Large intestine (tissue), 3 donors: Measurements from ENCODE around the gene CNKSR3. TPM values are rescaled to one million over a fixed set of nuclear protein-coding genes. Genes with fewer than 3 reads are reported as not detected.

ENCODE experiments used
- DNase-seq, 2 donors: peaks; one replicate each; pipeline versions ENCODE4 v3.0.0 to v3.0.0-alpha.2; 2013
- H3K27ac ChIP-seq: one replicate; pipeline ENCODE4 v1.5.1; 2013; ENCODE audit warnings: low read length
- H3K27me3 ChIP-seq: 2 replicates; pipeline ENCODE4 v1.6.1; 2013; ENCODE audit warnings: low read length; ENCODE audit not compliant: control insufficient read depth, insufficient read depth
- H3K36me3 ChIP-seq: 2 replicates; pipeline ENCODE4 v1.6.1; 2013; ENCODE audit warnings: low read length; ENCODE audit not compliant: control insufficient read depth, insufficient read depth
- H3K4me1 ChIP-seq: one replicate; pipeline ENCODE4 v1.6.1; 2013; ENCODE audit warnings: low read length; ENCODE audit not compliant: control insufficient read depth, insufficient read depth
- H3K4me3 ChIP-seq: one replicate; pipeline ENCODE4 v1.5.1; 2013; ENCODE audit warnings: low read length
- H3K9me3 ChIP-seq: one replicate; pipeline ENCODE4 v1.6.1; 2013; ENCODE audit warnings: mild to moderate bottlenecking, low read depth, low read length, moderate library complexity; ENCODE audit not compliant: control insufficient read depth
- WGBS: methylation state at CpG from one replicate; pipeline ENCODE4 v1.1.5; 2013; ENCODE audit warnings: low lambda C conversion rate; ENCODE audit not compliant: insufficient coverage; 5-methylcytosine and 5-hydroxymethylcytosine counted together
- polyA plus RNA-seq: library from polyadenylated mRNA; unstranded; fragments of 120-200 nt; gene quantifications from one replicate; pipeline ENCODE4 v1.2.1, GENCODE V29; 2013

CNKSR3 gene
- polyA plus RNA-seq, 1 donor, result 25.8 TPM

- peaks cover 63% of the 10 kb centered on the region for H3K36me3 ChIP-seq
- 100% methylated on average over 1 of the region's 20 CpGs for WGBS
- no peak overlapping the region for H3K27ac ChIP-seq
- no peak for DNase-seq
- peaks cover 3% of the 10 kb centered on the region for H3K4me1 ChIP-seq
- H3K4me3 ChIP-seq, result no peak overlapping the region
- H3K9me3 ChIP-seq, result no peaks in the 10 kb centered on the region
- H3K27me3 ChIP-seq, result no peaks in the 10 kb centered on the region
These were observed 104.2 kb downstream of the CNKSR3 start for GRCh38 chr6:154406301-154406700.

- H3K4me3 ChIP-seq, result no peak overlapping the region
- H3K27me3 ChIP-seq, result no peaks in the 10 kb centered on the region
- no peaks in the 10 kb centered on the region for H3K4me1 ChIP-seq
- H3K9me3 ChIP-seq, result no peaks in the 10 kb centered on the region
- H3K27ac ChIP-seq, result no peak overlapping the region
- DNase-seq, result no peak
- WGBS, result 75% methylated on average over 3 of the region's 6 CpGs
- H3K36me3 ChIP-seq, result peaks cover 58% of the 10 kb centered on the region
These were observed 105.6 kb downstream of the CNKSR3 start for GRCh38 chr6:154404791-154405400.

DNA sequence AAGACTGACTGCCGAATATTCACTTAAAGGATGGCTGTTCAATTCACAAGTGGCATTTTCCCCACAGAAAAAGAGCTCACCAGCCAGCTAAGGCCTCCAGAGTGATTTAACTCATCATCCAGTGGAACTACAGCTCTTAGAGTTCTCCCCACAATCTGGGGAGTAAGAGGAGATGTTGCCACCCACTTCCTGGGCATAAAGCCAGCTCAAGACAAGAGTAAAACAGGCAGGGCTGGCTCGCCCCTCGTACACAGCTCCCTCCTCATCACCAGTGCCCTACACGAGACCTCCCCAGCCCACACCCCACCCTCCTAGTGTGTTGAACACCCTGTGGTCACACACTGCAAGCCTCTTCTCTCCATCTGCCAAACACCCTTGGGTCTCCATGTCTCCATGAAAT is 106.7 kb downstream of the CNKSR3 start:
- Histone ChIP-seq H3K4me1 (no peaks in the 10 kb centered on the region), H3K9me3 (no peaks in the 10 kb centered on the region), H3K27me3 (no peaks in the 10 kb centered on the region), H3K4me3 (no peak overlapping the region), H3K36me3 (peaks cover 51% of the 10 kb centered on the region), H3K27ac (no peak overlapping the region)
- peak in 1 of 2 donors; percentile 15 for DNase-seq
- no CpG with 5 or more reads among the region's 4 CpGs for WGBS

DNA sequence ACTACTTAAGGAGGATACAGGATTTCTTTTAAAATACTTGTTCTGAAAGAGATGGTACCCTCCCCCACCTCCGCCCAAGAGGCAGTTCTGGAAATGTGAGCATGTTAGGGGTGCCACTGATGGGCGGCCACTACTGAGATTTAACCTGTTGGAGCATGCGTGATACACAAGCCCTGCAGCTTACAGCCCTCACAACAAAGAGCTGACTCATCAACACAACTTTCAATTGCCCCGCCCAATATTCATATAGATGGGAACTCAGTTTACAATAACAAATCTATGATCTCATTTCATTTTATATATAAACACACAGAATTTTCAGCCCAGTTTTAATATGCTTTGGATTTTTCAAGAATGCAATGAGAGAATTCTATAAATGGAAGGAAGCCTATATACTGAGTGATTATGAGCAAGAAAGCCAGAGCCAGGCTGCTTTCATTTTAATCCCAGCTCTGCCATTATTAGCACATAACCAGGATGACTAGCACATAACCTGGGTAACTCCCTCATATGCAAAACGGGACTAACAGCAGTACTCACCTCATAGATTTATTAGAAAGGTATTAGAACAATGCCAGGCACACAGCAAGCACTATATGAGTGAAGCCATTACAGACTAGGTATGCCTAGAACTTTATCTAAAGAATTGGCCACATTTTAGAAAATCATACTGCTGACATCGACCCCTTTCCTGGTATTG is 108.3 kb downstream of the CNKSR3 start:
- DNase-seq, result no peak
- Histone ChIP-seq H3K9me3 (no peaks in the 10 kb centered on the region), H3K4me3 (no peak overlapping the region), H3K4me1 (no peaks in the 10 kb centered on the region), H3K27me3 (no peaks in the 10 kb centered on the region), H3K36me3 (peaks cover 46% of the 10 kb centered on the region), H3K27ac (no peak overlapping the region)
- whole genome bisulfite sequencing, result 100% methylated on average over 1 of the region's 6 CpGs

DNA sequence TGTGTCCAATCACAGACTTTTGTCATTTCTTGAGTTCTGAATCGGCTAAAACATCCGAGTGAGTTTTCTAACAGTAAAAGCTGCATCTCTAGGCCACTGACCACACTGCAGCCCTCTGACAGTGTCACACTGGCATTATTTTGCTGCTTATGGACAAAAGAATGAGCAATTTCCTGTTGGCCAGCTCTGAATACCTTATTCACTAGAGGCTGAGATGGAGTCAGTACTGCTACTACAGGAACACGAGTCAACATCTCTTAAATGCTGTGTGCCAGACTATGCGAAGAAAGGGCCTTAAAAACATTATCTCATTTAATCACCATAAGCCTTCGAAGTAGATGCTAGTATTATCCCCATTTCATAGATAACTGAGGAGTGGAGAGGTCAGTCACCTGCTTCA is 111.4 kb downstream of the CNKSR3 start:
- Histone ChIP-seq H3K36me3 (peaks cover 30% of the 10 kb centered on the region), H3K27me3 (no peaks in the 10 kb centered on the region), H3K4me1 (no peaks in the 10 kb centered on the region), H3K4me3 (no peak overlapping the region), H3K27ac (no peak overlapping the region), H3K9me3 (no peaks in the 10 kb centered on the region)
- WGBS, result 93% methylated on average over 3 of the region's 5 CpGs
- no peak for DNase-seq

GRCh38 chr6:154397491-154398195 is 112.8 kb downstream of the CNKSR3 start:
- Histone ChIP-seq H3K4me3 (no peak overlapping the region), H3K27ac (no peak overlapping the region), H3K27me3 (no peaks in the 10 kb centered on the region), H3K9me3 (no peaks in the 10 kb centered on the region), H3K36me3 (peaks cover 26% of the 10 kb centered on the region), H3K4me1 (no peaks in the 10 kb centered on the region)
- no peak for DNase-seq
- WGBS, result 100% methylated on average over 1 of the region's 9 CpGs

DNA sequence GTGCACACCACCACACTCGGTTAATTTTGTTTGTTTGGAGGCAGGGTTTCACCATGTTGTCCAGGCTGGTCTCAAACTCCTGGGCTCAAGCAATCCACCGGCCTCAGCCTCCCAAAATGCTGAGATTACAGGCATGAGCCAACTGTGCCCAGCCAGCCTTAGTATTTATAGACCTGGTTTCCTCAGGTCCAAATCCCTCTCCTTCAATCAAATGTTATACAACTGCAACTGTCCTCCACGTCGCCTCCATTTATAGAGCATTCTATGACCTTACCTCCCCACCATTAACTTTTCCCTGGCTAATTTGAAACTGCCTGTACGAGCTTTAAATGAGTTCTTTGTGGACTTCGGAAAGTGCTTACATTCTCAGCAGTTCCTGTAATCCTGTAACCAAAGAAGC is 114.6 kb downstream of the CNKSR3 start:
- no peak overlapping the region for H3K27ac ChIP-seq
- H3K36me3 ChIP-seq, result peaks cover 8% of the 10 kb centered on the region
- H3K9me3 ChIP-seq, result no peaks in the 10 kb centered on the region
- no peak overlapping the region for H3K4me3 ChIP-seq
- H3K27me3 ChIP-seq, result no peaks in the 10 kb centered on the region
- no peak for DNase-seq
- H3K4me1 ChIP-seq, result no peaks in the 10 kb centered on the region
- WGBS, result 92% methylated on average over 2 of the region's 6 CpGs

DNA sequence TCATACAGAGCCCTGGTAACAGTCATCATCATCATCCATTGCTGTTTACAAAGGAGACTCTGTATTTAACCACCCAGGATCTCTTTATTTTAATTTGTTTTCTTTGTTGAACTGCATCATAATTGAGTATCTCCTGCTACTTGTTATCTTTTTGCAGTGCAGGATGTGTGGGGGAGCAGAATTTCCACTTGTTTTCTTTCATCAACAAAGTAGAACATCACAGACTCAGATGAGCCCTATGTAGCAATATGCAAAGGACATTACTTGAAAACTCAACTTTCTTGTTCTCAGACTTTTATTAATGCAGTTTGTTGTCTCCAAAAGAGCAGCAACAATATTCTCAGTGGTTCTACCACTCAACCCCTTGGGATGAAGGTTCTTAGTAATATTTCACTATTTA is 115.2 kb downstream of the CNKSR3 start:
- Histone ChIP-seq H3K27ac (no peak overlapping the region), H3K36me3 (peaks cover 7% of the 10 kb centered on the region), H3K27me3 (no peaks in the 10 kb centered on the region), H3K4me3 (no peak overlapping the region), H3K4me1 (no peaks in the 10 kb centered on the region), H3K9me3 (no peaks in the 10 kb centered on the region)
- DNase-seq, result no peak

DNA sequence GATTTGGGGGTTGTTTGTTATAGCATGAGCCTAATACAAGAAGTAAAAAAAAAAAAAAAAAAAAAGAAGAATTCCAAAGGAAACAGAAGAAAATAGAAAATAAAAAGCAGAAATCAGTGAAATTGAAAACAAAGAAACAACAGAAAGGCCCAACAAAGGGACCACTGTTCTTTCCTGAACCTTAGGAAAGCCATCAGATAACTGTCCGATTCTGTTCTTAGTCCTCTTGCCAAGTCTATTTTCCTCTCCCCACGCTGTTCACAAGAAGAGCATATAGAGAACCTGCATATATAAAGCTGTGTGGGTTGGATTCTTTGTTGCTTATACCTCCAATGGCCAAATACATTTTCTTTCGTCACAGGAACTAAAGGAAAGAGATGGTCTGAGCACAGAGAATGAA is 115.9 kb downstream of the CNKSR3 start:
- no peak overlapping the region for H3K4me3 ChIP-seq
- peaks cover 3% of the 10 kb centered on the region for H3K36me3 ChIP-seq
- no peaks in the 10 kb centered on the region for H3K27me3 ChIP-seq
- H3K27ac ChIP-seq, result no peak overlapping the region
- no peak for DNase-seq
- H3K9me3 ChIP-seq, result no peaks in the 10 kb centered on the region
- 100% methylated on average over 1 of the region's 3 CpGs for WGBS
- no peaks in the 10 kb centered on the region for H3K4me1 ChIP-seq

GRCh38 chr6:154390034-154390433 is 120.5 kb downstream of the CNKSR3 start:
- Histone ChIP-seq H3K9me3 (no peaks in the 10 kb centered on the region), H3K36me3 (no peaks in the 10 kb centered on the region)

More at GRCh38 chr6:154390034-154390433, 120.5 kb downstream of the CNKSR3 start:
- Histone ChIP-seq H3K4me1 (peaks cover 3% of the 10 kb centered on the region), H3K27ac (no peak overlapping the region), H3K4me3 (no peak overlapping the region), H3K27me3 (no peaks in the 10 kb centered on the region)
- no peak for DNase-seq
- no CpG with 5 or more reads among the region's 1 CpG for WGBS
